Measurements from ENCODE around the gene TECR. TPM values are rescaled to one million over a fixed set of nuclear protein-coding genes. Genes with fewer than 3 reads are reported as not detected.

TECR gene
- total and polyA plus RNA-seq, 2 donors (not counting 3 experiments of a cell fraction or from before 2014, with no cell fraction given), result 109 to 193 TPM

DNA sequence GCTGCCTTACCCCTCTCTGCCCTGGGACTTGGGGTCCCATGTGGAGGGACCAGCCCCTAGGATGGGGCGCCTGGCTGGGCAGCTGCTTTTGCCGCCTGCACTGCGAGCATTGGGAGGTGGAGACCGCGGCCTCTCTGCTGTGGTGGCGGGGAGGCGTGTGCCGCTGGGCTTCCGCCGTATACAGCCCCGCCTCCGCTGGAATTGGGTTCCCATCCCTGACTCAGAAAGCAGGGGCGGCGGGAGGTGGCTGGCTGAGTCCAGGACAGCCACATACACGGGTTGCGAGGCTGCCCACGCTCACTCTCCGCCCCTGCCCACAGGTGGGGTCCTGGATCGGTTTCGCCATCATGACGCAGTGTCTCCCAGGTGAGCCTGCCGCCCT lies 35.9 kb downstream of the TECR start:
- dilution Hi-C loops (cut with MboI; ENCODE audit: extremely low pct_ligation_motif_present, low sequenced_read_pairs) (no loop called here), intact Hi-C loops (cut with micrococcal nuclease) (no loop called here)
- H3K9ac ChIP-seq (replicated peaks; ENCODE audit: extremely low read depth, insufficient read depth, low read length), result no peak overlapping the region
- ChIA-PET CTCF (no interaction called here), POLR2A (no interaction called here)
- peaks cover 0 to 11% of the 10 kb centered on the region in 2 experiments for H3K36me3 ChIP-seq (ENCODE audit: control insufficient read depth in 2 of 2, extremely low read depth in 1 of 2, insufficient read depth in 2 of 2, low read length in 2 of 2)
- H3K9me3 ChIP-seq (replicated peaks; ENCODE audit: control insufficient read depth, insufficient read depth, low read length), result no peaks in the 10 kb centered on the region
- peaks cover 4% of the 10 kb centered on the region for H3K4me1 ChIP-seq (ENCODE audit: control insufficient read depth, extremely low read depth, insufficient read depth, low read length)
- no peak for FAIRE-seq
- TF ChIP-seq, protein P1, sequence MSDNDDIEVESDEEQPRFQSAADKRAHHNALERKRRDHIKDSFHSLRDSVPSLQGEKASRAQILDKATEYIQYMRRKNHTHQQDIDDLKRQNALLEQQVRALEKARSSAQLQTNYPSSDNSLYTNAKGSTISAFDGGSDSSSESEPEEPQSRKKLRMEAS (IDR thresholded peaks at IDR 0.05; ENCODE audit: insufficient read depth, insufficient read length), result no peak
- TF ChIP-seq POLR2AphosphoS5 (IDR thresholded peaks at IDR 0.05; ENCODE audit: insufficient read depth, low read depth, low read length), result no peak
- no peak for TF ChIP-seq EZH2 (IDR thresholded peaks at IDR 0.05; ENCODE audit: borderline replicate concordance, low read depth, low read length, severe bottlenecking)
- H3K4me3 ChIP-seq (replicated peaks in 1 of 3; ENCODE audit: insufficient read depth in 1 of 3, low read depth in 1 of 3, low read length in 3 of 3), result no peak overlapping the region
- H3K79me2 ChIP-seq (ENCODE audit: control insufficient read depth, insufficient read depth, low read length), result peaks cover 11% of the 10 kb centered on the region
- no TSS peak for BruUV-seq (replicated peaks)
- DNase-seq (ENCODE audit: low read depth, low spot score), result no peak
- no peak overlapping the region for H3K27ac ChIP-seq (ENCODE audit: insufficient read depth, low read depth, low read length)
- no peak overlapping the region for H2AFZ ChIP-seq (ENCODE audit: low read depth, low read length)
- no peaks in the 10 kb centered on the region for H3K9me1 ChIP-seq (replicated peaks; ENCODE audit: control insufficient read depth, extremely low read depth, insufficient read depth, low read length)
- H3K4me2 ChIP-seq (ENCODE audit: insufficient read depth, low read length), result no peak overlapping the region
- H4K20me1 ChIP-seq (replicated peaks; ENCODE audit: control insufficient read depth, extremely low read depth, insufficient read depth, low read length), result no peaks in the 10 kb centered on the region
- H3K27me3 ChIP-seq (ENCODE audit: control insufficient read depth in 2 of 2, insufficient read depth in 2 of 2, low read length in 2 of 2), result no peaks in the 10 kb centered on the region

GRCh38 chr19:14565765-14566711 lies 36.6 kb downstream of the TECR start:
- Histone ChIP-seq H3K36me3 (ENCODE audit: control insufficient read depth in 2 of 2, extremely low read depth in 1 of 2, insufficient read depth in 2 of 2, low read length in 2 of 2) (peaks cover 0 to 11% of the 10 kb centered on the region in 2 experiments), H3K4me2 (ENCODE audit: insufficient read depth, low read length) (no peak overlapping the region), H3K9me1 (replicated peaks; ENCODE audit: control insufficient read depth, extremely low read depth, insufficient read depth, low read length) (no peaks in the 10 kb centered on the region), H3K4me3 (replicated peaks in 1 of 3; ENCODE audit: insufficient read depth in 1 of 3, low read depth in 1 of 3, low read length in 3 of 3) (no peak overlapping the region), H2AFZ (ENCODE audit: low read depth, low read length) (no peak overlapping the region), H3K9me3 (replicated peaks; ENCODE audit: control insufficient read depth, insufficient read depth, low read length) (no peaks in the 10 kb centered on the region), H3K9ac (replicated peaks; ENCODE audit: extremely low read depth, insufficient read depth, low read length) (no peak overlapping the region), H3K4me1 (ENCODE audit: control insufficient read depth, extremely low read depth, insufficient read depth, low read length) (peaks cover 6% of the 10 kb centered on the region), H3K79me2 (ENCODE audit: control insufficient read depth, insufficient read depth, low read length) (peaks cover 16% of the 10 kb centered on the region), H3K27me3 (ENCODE audit: control insufficient read depth in 2 of 2, insufficient read depth in 2 of 2, low read length in 2 of 2) (no peaks in the 10 kb centered on the region), H3K27ac (ENCODE audit: insufficient read depth, low read depth, low read length) (no peak overlapping the region), H4K20me1 (replicated peaks; ENCODE audit: control insufficient read depth, extremely low read depth, insufficient read depth, low read length) (no peaks in the 10 kb centered on the region)
- no TSS peak for BruUV-seq (replicated peaks)
- dilution Hi-C loops (cut with MboI; ENCODE audit: extremely low pct_ligation_motif_present, low sequenced_read_pairs) (no loop called here), intact Hi-C loops (cut with micrococcal nuclease) (no loop called here)
- DNase-seq (ENCODE audit: low read depth, low spot score), result no peak
- CTCF ChIA-PET, result interaction anchor here (0.6 kb wide), 1 partner anchor 1596 kb away, joined by 4 read pairs; no protein-coding TSS in a partner anchor
- POLR2A ChIA-PET, result no interaction called here
- FAIRE-seq, result no peak
- TF ChIP-seq POLR2AphosphoS5 (IDR thresholded peaks at IDR 0.05; ENCODE audit: insufficient read depth, low read depth, low read length), result no peak
- no peak for TF ChIP-seq GATA2 (IDR thresholded peaks at IDR 0.05; ENCODE audit: insufficient read depth, insufficient read length, low read depth, low read length)
